HepG2 (cell line): ENCODE data around the gene IFITM5. TPM values are rescaled to one million over a fixed set of nuclear protein-coding genes. Genes with fewer than 3 reads are reported as not detected.

Source experiments
- ATAC-seq: fragments of 200-7000 bp; cut with Tn5 transposase; 3 replicates; pipeline ENCODE4 v1.9.1; 2020; ENCODE audit warnings: mild to moderate bottlenecking, moderate library complexity
- BruUV-seq: library from RNA; stranded (reverse); fragments of 400-500 nt; replicated peaks from 2 replicates; lab custom pipeline; 2021; lab: Mats Ljungman, UMichigan
- CTCF ChIA-PET: fragments of 300-600 bp; formaldehyde crosslinking; extraction: SDS; loops from one replicate; lab custom pipeline; 2021; ENCODE audit warnings: low total read pairs, inconsistent platforms, low intra/inter-chr PET ratio; lab: Yijun Ruan, JAX
- POLR2A ChIA-PET: fragments of 350-600 bp; sonication (Branson Sonifier 250); formaldehyde crosslinking; loops from one replicate; lab custom pipeline; 2020; ENCODE audit warnings: antibody characterized with exemption, inconsistent platforms; lab: Yijun Ruan, JAX
- DNase-seq: peaks from one replicate; pipeline ENCODE4 v3.0.0-alpha.2; 2015; ENCODE audit warnings: low spot score
- FAIRE-seq: peaks from 3 replicates; lab custom pipeline; 2011; peaks lifted over from hg19 to GRCh38; lab: Jason Lieb, UNC
- H2AFZ ChIP-seq: one replicate; pipeline ENCODE4 v1.6.1; 2011; ENCODE audit warnings: low read length, inconsistent platforms
- H3K27ac ChIP-seq: fragments of 300-600 bp; 3 replicates; pipeline ENCODE4 v1.8.0; 2011; ENCODE audit warnings: mixed run types, mild to moderate bottlenecking, mixed read lengths, low read length, inconsistent platforms; ENCODE audit not compliant: insufficient read depth; ENCODE audit errors: extremely low read length
- H3K27me3 ChIP-seq, 2 experiments: fragments of 200-600 bp in 1 of 2; 2 replicates in 1 of 2; 3 replicates in 1 of 2; pipeline versions ENCODE4 v1.6.0 to v1.8.0; 2011; ENCODE audit warnings: low read length in 2 of 2, mild to moderate bottlenecking in 2 of 2, moderate library complexity in 2 of 2, inconsistent platforms in 1 of 2; ENCODE audit not compliant: insufficient read depth in 2 of 2, control insufficient read depth in 1 of 2
- H3K36me3 ChIP-seq, 2 experiments: fragments of 200-600 bp in 1 of 2; replicated peaks in 1 of 2; 2 replicates in 1 of 2; 3 replicates in 1 of 2; pipeline versions ENCODE4 v1.5.1 to v1.8.0; 2011; ENCODE audit warnings: low read length in 2 of 2, inconsistent platforms in 1 of 2; ENCODE audit not compliant: insufficient read depth in 2 of 2, control insufficient read depth in 1 of 2
- H3K4me1 ChIP-seq: 2 replicates; pipeline ENCODE4 v1.5.1; 2012; ENCODE audit warnings: low read length, inconsistent platforms; ENCODE audit not compliant: insufficient read depth
- H3K4me2 ChIP-seq: 2 replicates; pipeline ENCODE4 v1.6.0; 2011; ENCODE audit warnings: low read depth, low read length, inconsistent platforms
- H3K4me3 ChIP-seq, 3 experiments: fragments of 200-600 bp in 1 of 3; sonication (generic), shearing (Covaris generic) in 1 of 3; replicated peaks in 1 of 3; 2 replicates each; pipeline ENCODE4 v1.5.1; 2011 to 2016; ENCODE audit warnings: low read length in 3 of 3, inconsistent platforms in 2 of 3, low read depth in 2 of 3, mild to moderate bottlenecking in 2 of 3, control low read depth in 1 of 3, mixed read lengths in 1 of 3; ENCODE audit not compliant: insufficient read depth in 1 of 3
- H3K79me2 ChIP-seq: one replicate; pipeline ENCODE4 v1.6.1; 2011; ENCODE audit warnings: low read length, inconsistent platforms; ENCODE audit not compliant: insufficient read depth
- H3K9ac ChIP-seq: 2 replicates; pipeline ENCODE4 v1.6.0; 2011; ENCODE audit warnings: mild to moderate bottlenecking, low read depth, low read length, inconsistent platforms; ENCODE audit not compliant: insufficient read depth
- H3K9me3 ChIP-seq: 2 replicates; pipeline ENCODE4 v1.5.1; 2012; ENCODE audit warnings: mild to moderate bottlenecking, low read length
- H4K20me1 ChIP-seq: 2 replicates; pipeline ENCODE4 v1.6.0; 2011; ENCODE audit warnings: inconsistent platforms, mild to moderate bottlenecking, low read length, moderate library complexity; ENCODE audit not compliant: insufficient read depth
- IRF1 ChIP-seq: sonication (generic); formaldehyde crosslinking; IDR thresholded peaks from 2 replicates; pipeline ENCODE4 v1.4.0; 2020; ENCODE audit warnings: low read depth, mild to moderate bottlenecking, missing genetic modification reagents
- KAT7 ChIP-seq: IDR thresholded peaks from 2 replicates; pipeline ENCODE4 v1.6.1; 2018; ENCODE audit warnings: borderline replicate concordance, missing compliant biosample characterization
- KAT8 ChIP-seq: IDR thresholded peaks from 2 replicates; pipeline ENCODE4 v1.6.1; 2016; ENCODE audit warnings: missing genetic modification reagents, missing compliant biosample characterization
- NFATC3 ChIP-seq: sonication (generic); formaldehyde crosslinking; IDR thresholded peaks from 2 replicates; pipeline ENCODE4 v1.5.1; 2020; ENCODE audit warnings: mild to moderate bottlenecking, missing genetic modification reagents
- RBM22 ChIP-seq: fragments of 200-400 bp; formaldehyde crosslinking; optimal IDR thresholded peaks from 2 replicates; pipeline ENCODE3; 2017; ENCODE audit warnings: mild to moderate bottlenecking, low read length, moderate library complexity
- ZBTB37 ChIP-seq: sonication (generic); formaldehyde crosslinking; IDR thresholded peaks from 2 replicates; pipeline ENCODE4 v1.4.0; 2020; ENCODE audit warnings: mild to moderate bottlenecking, missing genetic modification reagents
- ZNF432 ChIP-seq: sonication (generic); formaldehyde crosslinking; IDR thresholded peaks from 2 replicates; pipeline ENCODE4 v1.5.0; 2020; ENCODE audit warnings: missing genetic modification reagents, mild to moderate bottlenecking, borderline replicate concordance
- WGBS: methylation state at CpG from one replicate; pipeline ENCODE4 v1.1.6; 2017; ENCODE audit warnings: low lambda C conversion rate; 5-methylcytosine and 5-hydroxymethylcytosine counted together
- in situ Hi-C: cut with HindIII; loops from 2 replicates; pipeline ENCODE4 v1.10.0; 2017; ENCODE audit warnings: low pct_unique_long_range_greater_than_20kb; ENCODE audit not compliant: extremely low pct_ligation_motif_present
- intact Hi-C: fragments of 100-400 bp; cut with micrococcal nuclease; formaldehyde crosslinking; loops from one replicate; pipeline ENCODE4 v1.10.0; 2022; ENCODE audit not compliant: unreplicated experiment
- polyA plus RNA-seq, 8 experiments: library from polyadenylated mRNA; depleted of rRNA in 3 of 8; stranded (reverse) in 7 of 8; unstranded in 1 of 8; fragments of >200 nt; fragmentation: Illumina TruSeq in 4 of 8; extraction: Trizol in 4 of 8; gene quantifications; 2 replicates each; pipeline versions ENCODE4 v1.2.1 to v1.2.3, GENCODE V29; 2011 to 2016; ENCODE audit warnings: low read depth in 4 of 8, missing spikeins in 1 of 8, mixed read lengths in 1 of 8; ENCODE audit not compliant: insufficient read depth in 1 of 8
- total RNA-seq, 5 experiments: library from RNA; depleted of rRNA; stranded (reverse); fragments of >200 nt; fragmentation: Illumina TruSeq; extraction: Trizol; gene quantifications; 2 replicates each; pipeline ENCODE4 v1.2.3, GENCODE V29; 2016; ENCODE audit warnings: low read depth in 1 of 5

The IFITM5 gene
- total and polyA plus RNA-seq, 2 of the 13 experiments (the other 11 are each of a cell fraction or from before 2014, with no cell fraction given), result not detected

GRCh38 chr11:253886-254270, 45.4 kb downstream of the IFITM5 start:
- Histone ChIP-seq H3K9ac (no peak overlapping the region), H3K4me3 (no peak overlapping the region), H3K36me3 (peaks cover 24 to 34% of the 10 kb centered on the region in 2 experiments; a peak in 4 of 5 replicates), H3K4me2 (no peak overlapping the region), H4K20me1 (no peaks in the 10 kb centered on the region), H3K27me3 (no peaks in the 10 kb centered on the region), H3K27ac (no peak overlapping the region), H3K79me2 (no peaks in the 10 kb centered on the region), H2AFZ (no peak overlapping the region), H3K4me1 (peaks cover 8% of the 10 kb centered on the region; the same call in 1 of the 2 replicates), H3K9me3 (no peaks in the 10 kb centered on the region)
- POLR2A ChIA-PET, result no interaction called here
- CTCF ChIA-PET, result no interaction called here
- DNase-seq (no peak), FAIRE-seq (no peak), ATAC-seq (no peak)
- BruUV-seq, result no TSS peak
- TF ChIP-seq ZBTB37 (CRISPR knock-in tag), result no peak
- no peak for TF ChIP-seq KAT7
- TF ChIP-seq ZNF432, result no peak
- no peak for TF ChIP-seq IRF1 (CRISPR knock-in tag)
- no peak for TF ChIP-seq NFATC3
- 95% methylated on average over 5 of the region's 5 CpGs for WGBS
- intact Hi-C loops, result no loop called here
- in situ Hi-C loops, result no loop called here

- Histone ChIP-seq H3K4me3 (no peak overlapping the region), H3K9me3 (no peaks in the 10 kb centered on the region), H4K20me1 (no peaks in the 10 kb centered on the region), H3K27ac (no peak overlapping the region), H3K4me2 (no peak overlapping the region), H3K36me3 (peaks cover 28 to 40% of the 10 kb centered on the region in 2 experiments; a peak in 4 of 5 replicates), H3K4me1 (peaks cover 8% of the 10 kb centered on the region; the same call in 1 of the 2 replicates), H3K79me2 (no peaks in the 10 kb centered on the region), H3K9ac (no peak overlapping the region), H3K27me3 (no peaks in the 10 kb centered on the region), H2AFZ (no peak overlapping the region)
- WGBS, result 92% methylated on average over 12 of the region's 13 CpGs
- ChIA-PET CTCF (no interaction called here), POLR2A (no interaction called here)
- TF ChIP-seq KAT8 (no peak), RBM22 (peak; percentile 72)
- DNase-seq, result no peak
- intact Hi-C loops, result no loop called here
- in situ Hi-C loops, result no loop called here
- no TSS peak for BruUV-seq
- no peak for FAIRE-seq
- no peak for ATAC-seq
Observed at GRCh38 chr11:253160-253885, 46.0 kb downstream of the IFITM5 start.
